ENCODE data around the gene NKX6-2. TPM values are rescaled to one million over a fixed set of nuclear protein-coding genes. Genes with fewer than 3 reads are reported as not detected.

NKX6-2 gene
- total and polyA plus RNA-seq, 10 of the 15 experiments (the other 5 are each of a cell fraction or from before 2014, with no cell fraction given) = 0.45 to 1.8 TPM; not detected in 8

GRCh38 chr10:132748135-132748534 lies 37.8 kb downstream of the NKX6-2 start:
- H3K4me3 ChIP-seq = no peak overlapping the region
- DNase-seq (ENCODE audit: low read depth, low spot score) (no peak), FAIRE-seq (no peak), ATAC-seq (no peak)
- no peak for TF ChIP-seq NBN (IDR thresholded peaks at IDR 0.05)
- TF ChIP-seq BMI1 (IDR thresholded peaks at IDR 0.05; ENCODE audit: borderline replicate concordance) = no peak
- TF ChIP-seq, protein P1, sequence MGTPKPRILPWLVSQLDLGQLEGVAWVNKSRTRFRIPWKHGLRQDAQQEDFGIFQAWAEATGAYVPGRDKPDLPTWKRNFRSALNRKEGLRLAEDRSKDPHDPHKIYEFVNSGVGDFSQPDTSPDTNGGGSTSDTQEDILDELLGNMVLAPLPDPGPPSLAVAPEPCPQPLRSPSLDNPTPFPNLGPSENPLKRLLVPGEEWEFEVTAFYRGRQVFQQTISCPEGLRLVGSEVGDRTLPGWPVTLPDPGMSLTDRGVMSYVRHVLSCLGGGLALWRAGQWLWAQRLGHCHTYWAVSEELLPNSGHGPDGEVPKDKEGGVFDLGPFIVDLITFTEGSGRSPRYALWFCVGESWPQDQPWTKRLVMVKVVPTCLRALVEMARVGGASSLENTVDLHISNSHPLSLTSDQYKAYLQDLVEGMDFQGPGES (IDR thresholded peaks at IDR 0.05) = no peak
- no peak for TF ChIP-seq POLR2AphosphoS2 (IDR thresholded peaks at IDR 0.05; ENCODE audit: low read depth, low read length)
- no peak for TF ChIP-seq FOXK2 (IDR thresholded peaks at IDR 0.05)
- no peak for TF ChIP-seq RAD21 (IDR thresholded peaks at IDR 0.05; ENCODE audit: insufficient read depth, low read depth, low read length)
- TF ChIP-seq NR2C1 (IDR thresholded peaks at IDR 0.05) = no peak
- TF ChIP-seq NRF1 (conservative IDR thresholded peaks at IDR 0.05; ENCODE audit: low read depth, low read length) = no peak
- no peak for TF ChIP-seq JUNB (IDR thresholded peaks at IDR 0.05)
- TF ChIP-seq RELA (IDR thresholded peaks at IDR 0.05; ENCODE audit: borderline replicate concordance, partially characterized antibody) = no peak
- TF ChIP-seq LARP7 (IDR thresholded peaks at IDR 0.05) = no peak
- TF ChIP-seq CREM (IDR thresholded peaks at IDR 0.05; ENCODE audit: low read depth) = no peak
- no peak for TF ChIP-seq ETV6 (conservative IDR thresholded peaks at IDR 0.05 in 1 of 2, IDR thresholded peaks at IDR 0.05 in 1 of 2; ENCODE audit: borderline replicate concordance in 1 of 2, low read depth in 1 of 2)
- TF ChIP-seq CREB1 (IDR thresholded peaks at IDR 0.05; ENCODE audit: low read depth) = no peak
- TF ChIP-seq EGR1 (IDR thresholded peaks at IDR 0.05; ENCODE audit: borderline replicate concordance in 1 of 2, low read depth in 2 of 2, low read length in 2 of 2) = no peak
- no peak for TF ChIP-seq RB1 (IDR thresholded peaks at IDR 0.05; ENCODE audit: borderline replicate concordance)
- no peak for TF ChIP-seq PRDM15 (CRISPR knock-in tag; IDR thresholded peaks at IDR 0.05)
- TF ChIP-seq TBL1XR1 (IDR thresholded peaks at IDR 0.05; ENCODE audit: low read depth, low read length) = no peak
- TF ChIP-seq WRNIP1 (IDR thresholded peaks at IDR 0.05; ENCODE audit: borderline replicate concordance, low read depth, low read length) = no peak
- in situ Hi-C loops (cut with MboI) = no loop called here
- no peak overlapping the region for H3K4me2 ChIP-seq (ENCODE audit: control insufficient read depth, insufficient read depth)
- intact Hi-C loops (cut with micrococcal nuclease; ENCODE audit: unreplicated experiment) = no loop called here
- POLR2A ChIA-PET = no interaction called here
- H3K4me1 ChIP-seq (ENCODE audit: control insufficient read depth, insufficient read depth, low read length) = no peaks in the 10 kb centered on the region
- H3K9ac ChIP-seq (ENCODE audit: control insufficient read depth, insufficient read depth, low read length) = no peak overlapping the region
- no peak overlapping the region for H3K27ac ChIP-seq (ENCODE audit: control insufficient read depth, insufficient read depth)
- RAD21 ChIA-PET (ENCODE audit: unreplicated experiment) = no interaction called here
- no peaks in the 10 kb centered on the region for H3K79me2 ChIP-seq (ENCODE audit: control insufficient read depth, insufficient read depth, low read length)
- BruUV-seq (replicated peaks) = no TSS peak
- H3K36me3 ChIP-seq (ENCODE audit: control insufficient read depth in 2 of 2, insufficient read depth in 2 of 2, low read length in 1 of 2) = peaks cover 0 to 3% of the 10 kb centered on the region in 2 experiments; a peak in 2 of 4 replicates
- no peaks in the 10 kb centered on the region for H4K20me1 ChIP-seq (ENCODE audit: control insufficient read depth, insufficient read depth)
- SMC1A ChIA-PET (ENCODE audit: uncharacterized antibody, unreplicated experiment) = no interaction called here
- no peaks in the 10 kb centered on the region for H3K27me3 ChIP-seq (replicated peaks in 1 of 2; ENCODE audit: control insufficient read depth in 2 of 2, insufficient read depth in 2 of 2, low read length in 1 of 2)
- no peak overlapping the region for H2AFZ ChIP-seq (ENCODE audit: control insufficient read depth, low read depth, low read length)
- 79% methylated on average over 12 of the region's 15 CpGs for WGBS (ENCODE audit: insufficient coverage, insufficient replicate concordance, low lambda C conversion rate, missing lambda C conversion rate)
- H3K9me3 ChIP-seq (replicated peaks; ENCODE audit: control insufficient read depth, insufficient read depth, low read length) = no peaks in the 10 kb centered on the region; the same call in 2 of the 3 replicates
- CTCF ChIA-PET = no interaction called here

Measured in GM12878 (cell line).